ENCODE results near the gene LBHD1.
"Not testable (repeated sequence)": the region's sequence is repeated elsewhere in the genome, so short reads cannot be mapped to it uniquely, and the experiment has no call there.

LBHD1 gene

GRCh38 chr11:62621027-62621566 lies 51.0 kb downstream of the LBHD1 start:
- H3K4me3 ChIP-seq (ENCODE audit: low read depth, low read length), result peak overlapping the region; percentile 82
- TF ChIP-seq, protein P1, sequence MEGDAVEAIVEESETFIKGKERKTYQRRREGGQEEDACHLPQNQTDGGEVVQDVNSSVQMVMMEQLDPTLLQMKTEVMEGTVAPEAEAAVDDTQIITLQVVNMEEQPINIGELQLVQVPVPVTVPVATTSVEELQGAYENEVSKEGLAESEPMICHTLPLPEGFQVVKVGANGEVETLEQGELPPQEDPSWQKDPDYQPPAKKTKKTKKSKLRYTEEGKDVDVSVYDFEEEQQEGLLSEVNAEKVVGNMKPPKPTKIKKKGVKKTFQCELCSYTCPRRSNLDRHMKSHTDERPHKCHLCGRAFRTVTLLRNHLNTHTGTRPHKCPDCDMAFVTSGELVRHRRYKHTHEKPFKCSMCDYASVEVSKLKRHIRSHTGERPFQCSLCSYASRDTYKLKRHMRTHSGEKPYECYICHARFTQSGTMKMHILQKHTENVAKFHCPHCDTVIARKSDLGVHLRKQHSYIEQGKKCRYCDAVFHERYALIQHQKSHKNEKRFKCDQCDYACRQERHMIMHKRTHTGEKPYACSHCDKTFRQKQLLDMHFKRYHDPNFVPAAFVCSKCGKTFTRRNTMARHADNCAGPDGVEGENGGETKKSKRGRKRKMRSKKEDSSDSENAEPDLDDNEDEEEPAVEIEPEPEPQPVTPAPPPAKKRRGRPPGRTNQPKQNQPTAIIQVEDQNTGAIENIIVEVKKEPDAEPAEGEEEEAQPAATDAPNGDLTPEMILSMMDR (IDR thresholded peaks at IDR 0.05; ENCODE audit: low read depth, low read length), result no peak
- no peak for DNase-seq (ENCODE audit: low read depth, low spot score)
- in situ Hi-C loops (cut with HindIII; ENCODE audit: low sequenced_read_pairs), result no loop called here

DNA sequence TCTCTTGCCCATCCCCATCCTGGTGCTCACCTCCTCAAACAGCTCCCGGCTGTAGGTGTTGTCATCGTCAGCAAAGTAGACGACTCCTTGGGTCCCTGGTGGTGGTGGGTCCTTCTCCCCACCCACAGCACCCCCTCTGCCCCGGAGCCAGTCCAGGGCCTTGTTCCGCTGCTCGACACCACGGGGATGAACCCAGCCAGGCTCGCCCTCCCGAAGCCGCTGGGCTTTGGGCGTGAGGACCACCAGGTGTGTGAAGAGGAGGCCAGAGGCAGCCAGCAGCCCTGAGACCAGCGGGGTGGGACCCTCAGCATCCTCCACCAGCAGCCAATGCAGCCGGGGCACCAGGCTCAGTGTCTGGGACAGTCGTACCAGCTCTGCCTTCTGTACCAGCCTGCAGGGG lies 55.1 kb downstream of the LBHD1 start:
- DNase-seq (ENCODE audit: low read depth, low spot score); H3K4me3 ChIP-seq (ENCODE audit: low read depth, low read length); in situ Hi-C loops (cut with HindIII; ENCODE audit: low sequenced_read_pairs): not testable (repeated sequence)

DNA sequence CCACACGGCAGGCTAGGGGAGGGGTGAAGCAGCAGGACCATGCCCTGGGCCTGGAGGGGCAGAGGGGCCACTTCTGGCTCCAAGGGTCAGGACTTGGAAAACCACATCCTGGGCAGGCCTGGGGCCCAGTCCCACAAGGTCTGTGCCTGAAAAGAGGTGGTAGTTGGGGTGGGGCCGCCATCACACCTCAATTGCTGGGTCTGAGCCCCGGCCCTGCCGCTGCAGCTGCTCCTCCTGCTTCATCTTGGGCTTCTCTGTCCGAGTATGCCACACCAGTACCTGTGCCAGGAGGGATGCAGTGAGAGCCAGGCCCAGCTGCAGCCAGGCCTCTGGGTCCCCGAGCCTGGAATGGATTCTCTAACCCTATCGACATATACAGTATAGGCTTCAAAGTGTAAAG lies 56.5 kb downstream of the LBHD1 start:
- in situ Hi-C loops (cut with HindIII; ENCODE audit: low sequenced_read_pairs), result no loop called here
- H3K4me3 ChIP-seq (ENCODE audit: low read depth, low read length), result no peak overlapping the region
- TF ChIP-seq, protein P1 (IDR thresholded peaks at IDR 0.05; ENCODE audit: low read depth, low read length), result no peak
- DNase-seq (ENCODE audit: low read depth, low spot score), result no peak

DNA sequence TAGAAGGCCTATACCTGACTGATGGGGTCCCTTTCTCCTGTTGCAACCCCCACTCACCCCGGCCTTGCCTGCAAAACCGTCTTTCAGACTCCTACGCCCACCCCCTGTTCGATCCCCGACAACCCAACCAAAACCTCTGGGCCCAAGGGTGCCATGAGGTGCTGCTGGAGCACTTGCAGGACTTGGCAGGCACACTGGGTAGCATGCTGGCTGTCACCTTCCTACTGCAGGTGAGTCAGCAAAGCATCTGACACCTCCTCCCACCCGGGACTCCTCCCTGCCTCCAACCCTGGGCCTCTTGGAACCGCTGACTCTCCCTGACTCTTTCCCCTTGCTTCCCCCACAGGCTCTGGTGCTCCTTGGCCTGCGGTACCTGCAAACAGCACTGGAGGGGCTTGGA lies 57.8 kb downstream of the LBHD1 start:
- no peak for DNase-seq (ENCODE audit: low read depth, low spot score)
- in situ Hi-C loops (cut with HindIII; ENCODE audit: low sequenced_read_pairs), result no loop called here
- TF ChIP-seq, protein P1 (IDR thresholded peaks at IDR 0.05; ENCODE audit: low read depth, low read length), result no peak
- H3K4me3 ChIP-seq (ENCODE audit: low read depth, low read length), result no peak overlapping the region

- no peak overlapping the region for H3K4me3 ChIP-seq (ENCODE audit: low read depth, low read length)
- in situ Hi-C loops (cut with HindIII; ENCODE audit: low sequenced_read_pairs), result no loop called here
- TF ChIP-seq, protein P1 (IDR thresholded peaks at IDR 0.05; ENCODE audit: low read depth, low read length), result no peak
- no peak for DNase-seq (ENCODE audit: low read depth, low spot score)
These were observed 58.7 kb downstream of the LBHD1 start for GRCh38 chr11:62613291-62613778.

Data from astrocyte of the spinal cord (primary cell).